GM12891 (cell line): ENCODE results near the gene C18orf63.

ENCODE experiments used
- PAX5 ChIP-seq: IDR thresholded peaks from 2 replicates; pipeline ENCODE4 v1.6.1; 2011; ENCODE audit warnings: low read length, moderate library complexity, mild to moderate bottlenecking; ENCODE audit not compliant: insufficient read depth, severe bottlenecking
- POLR2AphosphoS5 ChIP-seq: IDR thresholded peaks from 2 replicates; pipeline ENCODE4 v1.6.1; 2011; ENCODE audit warnings: low read depth, low read length, control low read depth

DNA sequence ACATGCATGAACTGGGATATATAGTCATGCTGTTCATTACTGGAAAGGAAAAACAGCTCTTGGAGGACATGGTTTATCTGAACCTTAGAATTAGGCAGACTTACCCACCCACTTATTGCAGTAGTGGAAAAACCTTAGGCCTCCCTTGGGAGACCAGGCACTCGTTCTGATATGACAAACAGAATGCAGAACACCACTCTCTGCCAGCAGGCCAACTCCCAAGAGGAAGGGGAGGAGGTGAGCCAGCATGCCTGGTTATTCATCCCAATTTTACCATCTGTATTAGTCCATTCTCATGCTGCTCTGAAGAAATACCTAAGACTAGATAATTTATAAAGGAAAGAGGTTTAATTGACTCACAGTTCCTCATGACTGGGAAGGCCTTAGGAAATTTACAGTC lies 17.5 kb downstream of the C18orf63 start:
- no peak for TF ChIP-seq POLR2AphosphoS5
- TF ChIP-seq PAX5 = no peak
